Epithelial cell of umbilical artery (primary cell): ENCODE results near the gene CFAP61. TPM values are rescaled to one million over a fixed set of nuclear protein-coding genes. Genes with fewer than 3 reads are reported as not detected.

Source experiments
- total RNA-seq: library from RNA; depleted of rRNA; stranded (reverse); fragments of >200 nt; gene quantifications from 2 replicates; pipeline ENCODE4 v1.2.3, GENCODE V29; 2014

The CFAP61 gene
- 0.32 TPM in 1 of 2 replicates, not detected in the other for total RNA-seq

GRCh38 chr20:20052074-20052970, at the start of gene CFAP61, which contains the start of gene CRNKL1:
CFAP61 (plus strand) TSS chr20:20052532; CDS start chr20:20056654, 4,122 bp downstream.
CRNKL1 (minus strand) TSS chr20:20052466; CDS start chr20:20052342, 124 bp downstream.

GRCh38 chr20:20017001-20017843, 35.1 kb upstream of the CFAP61 start, which contains the start of gene NAA20:
NAA20 (plus strand) TSS chr20:20017362; CDS start chr20:20017397, 35 bp downstream.

GRCh38 chr20:20367575-20368417, 315.5 kb downstream of the CFAP61 start, which contains the start of gene INSM1:
INSM1 (plus strand) TSS chr20:20368104; CDS start chr20:20368268, 164 bp downstream.

Other genes with a start within 250 kb of the CFAP61 start
- 56.8 and 71.0 TPM in 2 replicates for gene NAA20, start 35.2 kb upstream of the CFAP61 start, total RNA-seq
- gene CRNKL1, start 66 bp upstream of the CFAP61 start, total RNA-seq = 27.6 and 35.9 TPM in 2 replicates